ENCODE data around the gene GATAD2A. TPM values are rescaled to one million over a fixed set of nuclear protein-coding genes. Genes with fewer than 3 reads are reported as not detected.

Gene GATAD2A
- total and polyA plus RNA-seq, 2 of the 13 experiments (the other 11 are each of a cell fraction or from before 2014, with no cell fraction given): 16.8 to 28.6 TPM

GRCh38 chr19:19404879-19405860 is at the start of gene GATAD2A (continued):
- TF ChIP-seq ZBTB43 (CRISPR knock-in tag; conservative IDR thresholded peaks at IDR 0.05) (peak; percentile 88), REPIN1 (CRISPR knock-in tag; IDR thresholded peaks at IDR 0.05; ENCODE audit: borderline replicate concordance, low read depth) (peak; percentile 85), ZNF674 (CRISPR knock-in tag; IDR thresholded peaks at IDR 0.05; ENCODE audit: low read depth) (peak; percentile 66; the same call in 1 of the 2 replicates), RBFOX2 (IDR thresholded peaks at IDR 0.05; ENCODE audit: low read depth, low read length) (peak; percentile 80), HNF4G (IDR thresholded peaks at IDR 0.05; ENCODE audit: borderline replicate concordance, low read depth, low read length) (no peak), HNF4G (CRISPR knock-in tag; IDR thresholded peaks at IDR 0.05; ENCODE audit: borderline replicate concordance, low read depth) (0 out of 2 replicates have a peak, but pooled peaks have one; percentile 41), ZNF101 (CRISPR knock-in tag; IDR thresholded peaks at IDR 0.05; ENCODE audit: borderline replicate concordance, low read depth) (no peak), ADNP (CRISPR knock-in tag; IDR thresholded peaks at IDR 0.05) (no peak), ZNF431 (CRISPR knock-in tag; IDR thresholded peaks at IDR 0.05; ENCODE audit: borderline replicate concordance, low read depth) (peak; percentile 85), ZNF280D (CRISPR knock-in tag; IDR thresholded peaks at IDR 0.05) (0 out of 2 replicates have a peak, but pooled peaks have one; percentile 42), TFE3 (CRISPR knock-in tag; IDR thresholded peaks at IDR 0.05) (peak; percentile 85; the same call in 1 of the 2 replicates), ZNF740 (CRISPR knock-in tag; IDR thresholded peaks at IDR 0.05) (peak; percentile 62; the same call in 1 of the 2 replicates), ZNF576 (CRISPR knock-in tag; IDR thresholded peaks at IDR 0.05) (peak; percentile 91; the same call in 1 of the 2 replicates), ZBTB1 (CRISPR knock-in tag; IDR thresholded peaks at IDR 0.05; ENCODE audit: borderline replicate concordance) (no peak), ZFP62 (CRISPR knock-in tag; IDR thresholded peaks at IDR 0.05) (no peak), ZNF512 (CRISPR knock-in tag; IDR thresholded peaks at IDR 0.05) (no peak), MED1 (CRISPR knock-in tag; IDR thresholded peaks at IDR 0.05) (peak; percentile 84), POLR2AphosphoS5 (IDR thresholded peaks at IDR 0.05; ENCODE audit: low read depth, low read length) (peak; percentile 50; the same call in 1 of the 2 replicates), KDM1A (CRISPR knock-in tag; IDR thresholded peaks at IDR 0.05) (0 out of 2 replicates have a peak, but pooled peaks have one; percentile 41), ETV5 (CRISPR knock-in tag; IDR thresholded peaks at IDR 0.05; ENCODE audit: borderline replicate concordance) (peak; percentile 96)
